H1 (cell line): Measurements from ENCODE around the gene MAPT. TPM values are rescaled to one million over a fixed set of nuclear protein-coding genes. Genes with fewer than 3 reads are reported as not detected.

ENCODE experiments used
- CTCF ChIA-PET: fragments of 300-600 bp; sonication (Branson Sonifier 250); formaldehyde crosslinking; loops from one replicate; lab custom pipeline; 2021; ENCODE audit not compliant: partially characterized antibody; lab: Charles Lee
- POLR2A ChIA-PET: fragments of 300-600 bp; sonication (Branson Sonifier 250); formaldehyde crosslinking; loops from one replicate; lab custom pipeline; 2021; ENCODE audit warnings: inconsistent platforms; ENCODE audit not compliant: partially characterized antibody; lab: Charles Lee
- DNase-seq, 2 experiments: peaks; one replicate each; pipeline versions ENCODE4 v3.0.0 to v3.0.0-alpha.2; 2010 to 2022; ENCODE audit warnings: low spot score in 2 of 2, low read depth in 1 of 2, mixed read lengths in 1 of 2
- FAIRE-seq: peaks from 2 replicates; lab custom pipeline; 2011; peaks lifted over from hg19 to GRCh38; lab: Jason Lieb, UNC
- H2AFZ ChIP-seq: 2 replicates; pipeline ENCODE4 v1.8.1; 2012; ENCODE audit warnings: low read length, inconsistent platforms
- H2AK5ac ChIP-seq: 2 replicates; pipeline ENCODE4 v1.6.1; 2013; ENCODE audit warnings: low read depth, low read length
- H2BK120ac ChIP-seq: replicated peaks from 2 replicates; pipeline ENCODE3; 2013; ENCODE audit warnings: low read depth, low read length, inconsistent platforms
- H2BK12ac ChIP-seq: 2 replicates; pipeline ENCODE4 v1.6.1; 2013; ENCODE audit warnings: low read depth, low read length
- H2BK15ac ChIP-seq: 2 replicates; pipeline ENCODE4 v1.6.1; 2013; ENCODE audit warnings: low read length
- H2BK20ac ChIP-seq: 2 replicates; pipeline ENCODE4 v1.6.1; 2013; ENCODE audit warnings: low read length
- H2BK5ac ChIP-seq: 2 replicates; pipeline ENCODE4 v1.6.1; 2013; ENCODE audit warnings: low read depth, low read length
- H3K14ac ChIP-seq: 2 replicates; pipeline ENCODE4 v1.6.1; 2013; ENCODE audit warnings: inconsistent platforms; ENCODE audit not compliant: insufficient read length
- H3K18ac ChIP-seq: 2 replicates; pipeline ENCODE4 v1.6.1; 2013; ENCODE audit warnings: low read length; ENCODE audit errors: extremely low read depth
- H3K23ac ChIP-seq: 2 replicates; pipeline ENCODE4 v1.6.1; 2013; ENCODE audit warnings: inconsistent platforms; ENCODE audit not compliant: insufficient read length
- H3K23me2 ChIP-seq: 2 replicates; pipeline ENCODE4 v1.6.1; 2013; ENCODE audit warnings: low read depth, low read length
- H3K27ac ChIP-seq: 2 replicates; pipeline ENCODE4 v1.6.1; 2011; ENCODE audit warnings: low read depth, low read length, inconsistent platforms
- H3K27me3 ChIP-seq, 4 experiments: replicated peaks in 1 of 4; 1 replicate in 1 of 4; 2 replicates in 3 of 4; pipeline versions ENCODE4 v1.6.1 to v1.8.1; 2011 to 2013; ENCODE audit warnings: low read length in 3 of 4, mild to moderate bottlenecking in 3 of 4, inconsistent platforms in 2 of 4, mixed read lengths in 2 of 4, moderate library complexity in 1 of 4; ENCODE audit not compliant: control insufficient read depth in 3 of 4, insufficient read depth in 3 of 4; ENCODE audit errors: extremely low read depth in 1 of 4
- H3K36me3 ChIP-seq, 4 experiments: 2 replicates each; pipeline versions ENCODE4 v1.6.1 to v1.8.1; 2011 to 2013; ENCODE audit warnings: mild to moderate bottlenecking in 4 of 4, low read length in 3 of 4, moderate library complexity in 2 of 4, control low read depth in 1 of 4, inconsistent platforms in 1 of 4; ENCODE audit not compliant: insufficient read depth in 4 of 4, control insufficient read depth in 2 of 4
- H3K4ac ChIP-seq: replicated peaks from 2 replicates; pipeline ENCODE3; 2013; ENCODE audit warnings: low read length, low read depth, mixed read lengths, inconsistent platforms; ENCODE audit not compliant: insufficient read length
- H3K4me1 ChIP-seq, 4 experiments: replicated peaks in 1 of 4; 1 replicate in 1 of 4; 2 replicates in 3 of 4; pipeline versions ENCODE4 v1.6.1 to v1.8.1; 2011 to 2013; ENCODE audit warnings: low read length in 3 of 4, inconsistent platforms in 2 of 4, mixed read lengths in 1 of 4; ENCODE audit not compliant: insufficient read depth in 4 of 4, control insufficient read depth in 3 of 4
- H3K4me2 ChIP-seq, 2 experiments: 2 replicates each; pipeline versions ENCODE4 v1.6.1 to v1.8.1; 2011 to 2013; ENCODE audit warnings: low read depth in 2 of 2, low read length in 2 of 2, control low read depth in 1 of 2, inconsistent platforms in 1 of 2, mild to moderate bottlenecking in 1 of 2; ENCODE audit not compliant: insufficient read depth in 1 of 2
- H3K4me3 ChIP-seq, 4 experiments: fragments of 200-600, 300-600 bp in 1 of 4; sonication (generic), shearing (Covaris generic), sonication (Bioruptor Twin) in 1 of 4; 2 replicates each; pipeline versions ENCODE4 v1.5.1 to v1.8.1; 2011 to 2016; ENCODE audit warnings: low read length in 4 of 4, low read depth in 3 of 4, control low read depth in 2 of 4, inconsistent platforms in 2 of 4, mild to moderate bottlenecking in 2 of 4, mixed read lengths in 1 of 4, moderate library complexity in 1 of 4; ENCODE audit not compliant: insufficient read depth in 2 of 4; ENCODE audit errors: extremely low read depth in 1 of 4
- H3K56ac ChIP-seq: replicated peaks from 2 replicates; pipeline ENCODE3; 2013; ENCODE audit warnings: low read depth, mild to moderate bottlenecking, mixed read lengths, low read length, inconsistent platforms; ENCODE audit not compliant: insufficient read length
- H3K79me1 ChIP-seq: 2 replicates; pipeline ENCODE4 v1.6.1; 2013; ENCODE audit warnings: low read depth, low read length, control low read depth
- H3K79me2 ChIP-seq, 2 experiments: 2 replicates each; pipeline versions ENCODE4 v1.6.1 to v1.8.1; 2012 to 2013; ENCODE audit warnings: low read length in 2 of 2, mild to moderate bottlenecking in 2 of 2, inconsistent platforms in 1 of 2; ENCODE audit not compliant: insufficient read depth in 2 of 2, control insufficient read depth in 1 of 2
- H3K9ac ChIP-seq, 4 experiments: replicated peaks in 1 of 4; 1 replicate in 1 of 4; 2 replicates in 3 of 4; pipeline versions ENCODE4 v1.6.1 to v1.8.1; 2011 to 2013; ENCODE audit warnings: low read depth in 3 of 4, low read length in 3 of 4, control low read depth in 2 of 4, mild to moderate bottlenecking in 2 of 4, moderate library complexity in 2 of 4, inconsistent platforms in 1 of 4; ENCODE audit errors: extremely low read depth in 1 of 4
- H3K9me3 ChIP-seq, 2 experiments: 2 replicates each; pipeline versions ENCODE4 v1.6.1 to v1.8.1; 2012 to 2013; ENCODE audit warnings: mild to moderate bottlenecking in 2 of 2, moderate library complexity in 2 of 2, control low read depth in 1 of 2, inconsistent platforms in 1 of 2, low read depth in 1 of 2, low read length in 1 of 2, mixed read lengths in 1 of 2; ENCODE audit not compliant: insufficient read depth in 2 of 2
- H4K20me1 ChIP-seq, 2 experiments: replicated peaks in 1 of 2; 2 replicates each; pipeline versions ENCODE3 to v1.8.1; 2011 to 2013; ENCODE audit warnings: inconsistent platforms in 2 of 2, low read length in 2 of 2, mild to moderate bottlenecking in 1 of 2; ENCODE audit not compliant: insufficient read depth in 2 of 2, control insufficient read depth in 1 of 2
- H4K5ac ChIP-seq: 2 replicates; pipeline ENCODE4 v1.6.1; 2013; ENCODE audit warnings: low read length, low read depth, mixed read lengths, inconsistent platforms; ENCODE audit not compliant: insufficient read length
- H4K8ac ChIP-seq: 2 replicates; pipeline ENCODE4 v1.8.0; 2013; ENCODE audit warnings: mild to moderate bottlenecking, moderate library complexity, low read length, inconsistent platforms; ENCODE audit not compliant: insufficient read depth; ENCODE audit errors: extremely low read depth
- H4K91ac ChIP-seq: replicated peaks from 2 replicates; pipeline ENCODE3; 2013; ENCODE audit warnings: low read length, mixed read lengths, inconsistent platforms; ENCODE audit not compliant: insufficient read length
- CHD2 ChIP-seq: IDR thresholded peaks from 2 replicates; pipeline ENCODE4 v1.6.1; 2012; ENCODE audit warnings: low read length, improper control_type of control experiment
- CREB1 ChIP-seq: IDR thresholded peaks from 2 replicates; pipeline ENCODE4 v1.6.1; 2012; ENCODE audit warnings: inconsistent platforms
- HDAC6 ChIP-seq: IDR thresholded peaks from one replicate; pipeline ENCODE4 v1.7.1; 2012; ENCODE audit warnings: low read depth, mild to moderate bottlenecking, inconsistent platforms, low read length, moderate library complexity
- MAX ChIP-seq: IDR thresholded peaks from 2 replicates; pipeline ENCODE4 v1.6.1; 2012; ENCODE audit warnings: inconsistent platforms
- NANOG ChIP-seq: IDR thresholded peaks from 2 replicates; pipeline ENCODE4 v1.6.1; 2011; ENCODE audit warnings: low read length, low read depth, mild to moderate bottlenecking, inconsistent platforms; ENCODE audit not compliant: insufficient read depth, poor library complexity, severe bottlenecking
- POLR2A ChIP-seq, 2 experiments: IDR thresholded peaks; 1 replicate in 1 of 2; 2 replicates in 1 of 2; pipeline ENCODE4 v1.6.1; 2011; ENCODE audit warnings: low read depth in 2 of 2, low read length in 2 of 2, mild to moderate bottlenecking in 2 of 2; ENCODE audit errors: control extremely low read depth in 1 of 2
- POLR2AphosphoS5 ChIP-seq: IDR thresholded peaks from 2 replicates; pipeline ENCODE4 v1.6.1; 2011; ENCODE audit warnings: low read depth, low read length
- RXRA ChIP-seq: IDR thresholded peaks from 2 replicates; pipeline ENCODE4 v1.6.1; 2011; ENCODE audit warnings: low read depth, mild to moderate bottlenecking, low read length, moderate library complexity; ENCODE audit not compliant: insufficient read depth
- SP4 ChIP-seq: IDR thresholded peaks from 2 replicates; pipeline ENCODE4 v1.6.1; 2012; ENCODE audit warnings: low read length, inconsistent platforms
- TEAD4 ChIP-seq: IDR thresholded peaks from 2 replicates; pipeline ENCODE4 v1.6.1; 2012; ENCODE audit warnings: low read depth, low read length, inconsistent platforms, mixed read lengths
- ZNF274 ChIP-seq: IDR thresholded peaks from 2 replicates; pipeline ENCODE4 v1.7.0; 2012; ENCODE audit warnings: low read length, borderline replicate concordance; ENCODE audit errors: extremely low read depth
- WGBS, 2 experiments: shearing (Covaris generic) in 1 of 2; methylation state at CpG; one replicate each; pipeline versions ENCODE4 v1.1.6 to v1.1.7; 2013 to 2015; ENCODE audit warnings: low lambda C conversion rate in 2 of 2, mixed read lengths in 2 of 2, inconsistent platforms in 1 of 2, low coverage in 1 of 2, missing lambda C conversion rate in 1 of 2; ENCODE audit not compliant: insufficient replicate concordance in 2 of 2, insufficient coverage in 1 of 2, insufficient read length in 1 of 2; ENCODE audit errors: extremely low coverage in 1 of 2, missing lambda C conversion rate in 1 of 2; 5-methylcytosine and 5-hydroxymethylcytosine counted together
- polyA plus RNA-seq, 7 experiments: library from polyadenylated mRNA; depleted of rRNA in 3 of 7; stranded (reverse) in 5 of 7; unstranded in 2 of 7; fragments of >200 nt in 5 of 7; fragments of 200-250 nt in 2 of 7; gene quantifications; 1 replicate in 5 of 7; 2 replicates in 1 of 7; 4 replicates in 1 of 7; pipeline versions ENCODE4 v1.2.1 to v1.2.3, GENCODE V29; 2011 to 2013; ENCODE audit warnings: missing spikeins in 2 of 7, mixed read lengths in 2 of 7
- total RNA-seq: library from RNA; stranded (reverse); fragmentation: NEBNext Ultra II Directional; extraction: Animal tissue kit (Norgen Biotek cat#: 25700); gene quantifications from 2 replicates; pipeline ENCODE4 v1.2.1, GENCODE V29; 2021

MAPT gene
- total and polyA plus RNA-seq, 2 of the 8 experiments (the other 6 are each of a cell fraction or from before 2014, with no cell fraction given): 0.54 to 1.7 TPM

- H4K5ac ChIP-seq: no peak overlapping the region
- H3K9ac ChIP-seq: no peak overlapping the region
- no peaks in the 10 kb centered on the region for H3K36me3 ChIP-seq
- H2BK5ac ChIP-seq: no peak overlapping the region
- H3K18ac ChIP-seq: no peak overlapping the region
- H4K20me1 ChIP-seq: no peaks in the 10 kb centered on the region
- H3K23ac ChIP-seq: no peak overlapping the region
- no peak overlapping the region for H2AFZ ChIP-seq
- H2BK15ac ChIP-seq: no peak overlapping the region
- no peaks in the 10 kb centered on the region for H3K79me2 ChIP-seq
- H2AK5ac ChIP-seq: no peak overlapping the region
- no peak overlapping the region for H4K91ac ChIP-seq
- TF ChIP-seq CHD2 (no peak), POLR2A (IDR thresholded peaks at IDR 0.05; ENCODE audit: control extremely low read depth in 1 of 2, low read depth in 2 of 2, low read length in 2 of 2) (no peak), MAX (no peak), RXRA (no peak), SP4 (no peak), TEAD4 (no peak), ZNF274 (no peak), POLR2AphosphoS5 (no peak), HDAC6 (no peak), NANOG (no peak), CREB1 (no peak)
- ChIA-PET CTCF (interaction anchor here (0.7 to 1.5 kb wide), 5 partner anchors 13 to 234 kb away, joined by 3 to 4 read pairs (median 3); no protein-coding TSS in a partner anchor), POLR2A (no interaction called here)
- H3K9me3 ChIP-seq: no peaks in the 10 kb centered on the region
- no peaks in the 10 kb centered on the region; a peak in 1 of 7 replicates for H3K4me1 ChIP-seq
- no peak overlapping the region for H2BK12ac ChIP-seq
- no peak overlapping the region for H2BK120ac ChIP-seq
- H3K23me2 ChIP-seq: no peaks in the 10 kb centered on the region
- 87% methylated on average over 4 of the region's 4 CpGs; no CpG with 5 or more reads in 1 of the 2 experiments for WGBS, 2 experiments
- no peak overlapping the region for H3K4me3 ChIP-seq
- H3K56ac ChIP-seq: no peak overlapping the region
- H3K79me1 ChIP-seq: no peaks in the 10 kb centered on the region
- no peak overlapping the region for H4K8ac ChIP-seq
- H3K27ac ChIP-seq: no peak overlapping the region
- DNase-seq (no peak), FAIRE-seq (no peak)
- no peak overlapping the region for H3K4me2 ChIP-seq
- H3K27me3 ChIP-seq: no peaks in the 10 kb centered on the region
- no peak overlapping the region for H2BK20ac ChIP-seq
- H3K14ac ChIP-seq: no peak overlapping the region
- H3K4ac ChIP-seq: no peak overlapping the region
These were observed 23.9 kb upstream of the MAPT start for GRCh38 chr17:45870342-45870974.
